Amniotic stem cell (primary cell): Measurements from ENCODE around the gene PTTG1.

Source experiments
- DNase-seq: peaks from one replicate; lab custom pipeline; 2025; lab: John Stamatoyannopoulos, UW

The PTTG1 gene

GRCh38 chr5:160472482-160472881 lies 50.8 kb downstream of the PTTG1 start:
- DNase-seq = no peak

DNA sequence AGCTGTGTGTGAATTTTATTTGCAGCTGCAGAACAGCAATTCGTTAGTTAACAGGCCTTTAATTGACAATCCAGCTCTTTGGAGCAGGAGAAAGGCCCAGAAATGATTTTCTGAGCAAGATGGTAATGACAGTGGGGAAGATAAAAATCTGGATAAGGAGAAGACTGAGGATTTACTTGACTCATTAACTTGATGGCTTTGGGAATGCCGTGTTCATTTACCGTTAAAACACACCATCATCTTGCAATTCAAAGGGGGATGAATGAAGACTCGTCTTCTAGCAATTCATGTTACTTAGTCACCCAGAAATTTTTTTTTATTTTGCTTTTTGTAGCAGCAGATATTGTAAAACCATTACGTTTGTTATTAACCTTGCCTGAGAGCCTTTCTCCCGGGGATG lies 52.0 kb downstream of the PTTG1 start:
- no peak for DNase-seq

DNA sequence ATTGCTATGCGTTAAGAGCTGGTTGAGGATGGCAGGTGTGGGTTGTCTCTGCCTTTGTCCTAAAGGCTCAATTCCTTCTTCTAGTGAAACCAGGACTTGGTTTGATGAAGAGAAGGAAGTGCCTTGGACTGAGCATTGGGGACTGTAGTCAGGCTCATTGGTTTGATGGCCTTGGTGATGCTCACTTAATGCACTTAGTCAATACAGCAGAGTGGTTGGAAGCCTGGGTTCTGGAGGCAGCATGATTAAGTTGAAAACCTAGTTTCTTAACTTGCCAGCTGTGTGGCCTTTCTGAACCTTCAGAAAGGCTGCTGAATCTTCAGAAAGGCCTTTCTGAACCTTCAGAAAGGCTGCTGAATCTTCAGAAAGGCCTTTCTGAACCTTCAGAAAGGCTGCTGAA lies 52.4 kb downstream of the PTTG1 start:
- no peak for DNase-seq

- DNase-seq = no peak
Measured at GRCh38 chr5:160475864-160476438, 54.3 kb downstream of the PTTG1 start.

DNA sequence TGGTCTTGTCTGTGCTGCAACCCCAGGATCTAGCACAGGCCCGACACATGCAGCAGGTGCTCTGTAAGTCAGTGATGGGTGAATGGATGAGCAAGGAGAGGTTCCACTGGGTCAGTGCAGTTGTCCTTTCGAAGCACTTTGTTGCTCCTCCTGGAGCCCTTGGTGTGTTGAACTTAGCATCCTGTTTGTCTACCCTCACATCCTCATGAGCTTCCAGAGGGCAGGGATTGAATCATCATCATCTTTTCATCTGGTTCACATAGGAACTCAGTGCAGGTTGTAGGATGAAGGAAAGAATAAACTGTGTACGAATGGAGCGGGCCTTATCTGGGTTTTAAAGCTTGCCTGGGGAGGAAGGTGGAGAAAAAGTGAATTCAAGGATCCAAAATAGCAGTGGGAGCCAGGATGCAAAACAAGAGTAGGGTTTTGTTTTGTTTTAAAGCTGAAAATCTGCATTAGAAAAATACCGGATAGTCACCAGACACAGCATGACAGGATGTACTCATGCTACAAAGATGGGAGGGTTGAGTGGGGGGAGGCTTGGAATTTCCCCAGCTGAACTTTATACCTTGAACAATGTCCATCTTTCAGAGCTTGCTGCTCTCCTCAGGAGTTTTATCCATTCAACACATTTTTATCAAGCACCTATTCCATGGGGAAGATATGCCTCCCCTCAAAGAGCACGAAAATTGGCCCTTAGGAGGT lies 55.8 kb downstream of the PTTG1 start:
- DNase-seq = no peak

GRCh38 chr5:160478163-160478562 lies 56.5 kb downstream of the PTTG1 start:
- no peak for DNase-seq
